SU-DHL-6 (cell line): ENCODE data around the gene GNAQ.

ENCODE experiments used
- H2AFZ ChIP-seq: fragments of 200-600 bp; sonication (generic); 2 replicates; pipeline ENCODE4 v1.6.1; 2014; ENCODE audit warnings: low read depth, mild to moderate bottlenecking, moderate library complexity, mixed read lengths, antibody characterized with exemption, low read length; ENCODE audit not compliant: severe bottlenecking
- H3F3A ChIP-seq: fragments of 200-600 bp; shearing (Covaris generic); 2 replicates; pipeline ENCODE4 v1.6.0; 2016; ENCODE audit warnings: antibody characterized with exemption, mild to moderate bottlenecking; ENCODE audit not compliant: insufficient read depth
- H3K27ac ChIP-seq: fragments of 200-600 bp; sonication (generic); 2 replicates; pipeline ENCODE4 v1.5.1; 2016; ENCODE audit warnings: low read depth, mild to moderate bottlenecking, low read length, moderate library complexity, mixed read lengths
- H3K27me3 ChIP-seq: fragments of 200-600 bp; sonication (generic), shearing (Covaris generic); 2 replicates; pipeline ENCODE4 v1.6.0; 2014; ENCODE audit warnings: mild to moderate bottlenecking, low read length
- H3K36me3 ChIP-seq: fragments of 200-600 bp; sonication (generic); 2 replicates; pipeline ENCODE4 v1.6.1; 2014; ENCODE audit warnings: mild to moderate bottlenecking, low read length, mixed read lengths
- H3K4me2 ChIP-seq: fragments of 300-600, 200-600 bp; shearing (Covaris generic), sonication (generic); 2 replicates; pipeline ENCODE4 v1.6.0; 2014; ENCODE audit warnings: low read length, low read depth, mild to moderate bottlenecking; ENCODE audit not compliant: poor library complexity, severe bottlenecking
- H3K4me3 ChIP-seq: fragments of 200-600 bp; sonication (generic); 2 replicates; pipeline ENCODE4 v1.5.1; 2014; ENCODE audit warnings: antibody characterized with exemption, low read length, mild to moderate bottlenecking, mixed read lengths; ENCODE audit not compliant: insufficient read depth, poor library complexity, severe bottlenecking
- H3K79me2 ChIP-seq: fragments of 200-600 bp; sonication (generic); 2 replicates; pipeline ENCODE4 v1.6.1; 2014; ENCODE audit warnings: mild to moderate bottlenecking, low read length, moderate library complexity; ENCODE audit not compliant: insufficient read depth
- H3K9ac ChIP-seq: fragments of 200-600 bp; sonication (generic); 2 replicates; pipeline ENCODE4 v1.7.0; 2014; ENCODE audit warnings: mild to moderate bottlenecking, low read length
- H3K9me2 ChIP-seq: fragments of 200-600 bp; sonication (generic); replicated peaks from 2 replicates; pipeline ENCODE4 v1.6.1; 2014; ENCODE audit warnings: low read length; ENCODE audit not compliant: insufficient read depth
- H3K9me3 ChIP-seq: fragments of 200-600 bp; sonication (generic); 2 replicates; pipeline ENCODE4 v1.6.1; 2014; ENCODE audit warnings: low read length, mixed read lengths; ENCODE audit not compliant: insufficient read depth
- H4K20me1 ChIP-seq: fragments of 200-600 bp; sonication (generic); 2 replicates; pipeline ENCODE4 v1.6.1; 2014; ENCODE audit warnings: low read depth, mild to moderate bottlenecking, antibody characterized with exemption, low read length, moderate library complexity, mixed read lengths
- CTCF ChIP-seq: fragments of 200-600 bp; sonication (generic); IDR thresholded peaks from one replicate; pipeline ENCODE4 v1.5.1; 2017; ENCODE audit warnings: antibody characterized with exemption, mild to moderate bottlenecking, low read length, moderate library complexity; ENCODE audit not compliant: insufficient read depth, poor library complexity, severe bottlenecking
- EZH2phosphoT487 ChIP-seq: fragments of 200-600 bp; sonication (generic), shearing (Covaris generic); conservative IDR thresholded peaks from 2 replicates; pipeline ENCODE4 v1.6.1; 2018; ENCODE audit warnings: mild to moderate bottlenecking, antibody characterized with exemption, low read length, moderate library complexity, mixed read lengths

Gene GNAQ

GRCh38 chr9:77848897-77849296 is 182.7 kb downstream of the GNAQ start:
- H3K4me3 ChIP-seq = no peak overlapping the region
- H3K36me3 ChIP-seq = no peaks in the 10 kb centered on the region
- H3K4me2 ChIP-seq = no peak overlapping the region
- H3K27ac ChIP-seq = no peak overlapping the region
- no peaks in the 10 kb centered on the region for H3K9me3 ChIP-seq
- TF ChIP-seq CTCF (no peak), EZH2phosphoT487 (no peak)
- H3K9me2 ChIP-seq = no peaks in the 10 kb centered on the region
- no peaks in the 10 kb centered on the region for H3K27me3 ChIP-seq
- H3K9ac ChIP-seq = no peak overlapping the region
- no peaks in the 10 kb centered on the region for H3F3A ChIP-seq
- no peaks in the 10 kb centered on the region for H4K20me1 ChIP-seq
- no peak overlapping the region for H2AFZ ChIP-seq
- H3K79me2 ChIP-seq = no peaks in the 10 kb centered on the region

GRCh38 chr9:77848404-77848803 is 183.2 kb downstream of the GNAQ start:
- Histone ChIP-seq H3K79me2 (no peaks in the 10 kb centered on the region), H3K4me3 (no peak overlapping the region), H3K9ac (no peak overlapping the region), H3K4me2 (no peak overlapping the region), H4K20me1 (no peaks in the 10 kb centered on the region), H3K27ac (no peak overlapping the region), H3K9me2 (no peaks in the 10 kb centered on the region), H3K9me3 (no peaks in the 10 kb centered on the region), H3K36me3 (no peaks in the 10 kb centered on the region), H3K27me3 (no peaks in the 10 kb centered on the region), H3F3A (no peaks in the 10 kb centered on the region), H2AFZ (no peak overlapping the region)
- TF ChIP-seq EZH2phosphoT487 (no peak), CTCF (no peak)

- H3K36me3 ChIP-seq = no peaks in the 10 kb centered on the region
- H3K9ac ChIP-seq = no peak overlapping the region
- H3K4me3 ChIP-seq = no peak overlapping the region
- H4K20me1 ChIP-seq = no peaks in the 10 kb centered on the region
- no peak for TF ChIP-seq EZH2phosphoT487
- TF ChIP-seq CTCF = no peak
- H3K79me2 ChIP-seq = no peaks in the 10 kb centered on the region
- H3F3A ChIP-seq = no peaks in the 10 kb centered on the region
- no peaks in the 10 kb centered on the region for H3K9me2 ChIP-seq
- H3K9me3 ChIP-seq = no peaks in the 10 kb centered on the region
- no peak overlapping the region for H2AFZ ChIP-seq
- H3K27me3 ChIP-seq = no peaks in the 10 kb centered on the region
- H3K27ac ChIP-seq = no peak overlapping the region
- no peak overlapping the region for H3K4me2 ChIP-seq
Measured at GRCh38 chr9:77847626-77848025, 184.0 kb downstream of the GNAQ start.
